ENCODE results near the gene AUTS2.

Gene AUTS2

DNA sequence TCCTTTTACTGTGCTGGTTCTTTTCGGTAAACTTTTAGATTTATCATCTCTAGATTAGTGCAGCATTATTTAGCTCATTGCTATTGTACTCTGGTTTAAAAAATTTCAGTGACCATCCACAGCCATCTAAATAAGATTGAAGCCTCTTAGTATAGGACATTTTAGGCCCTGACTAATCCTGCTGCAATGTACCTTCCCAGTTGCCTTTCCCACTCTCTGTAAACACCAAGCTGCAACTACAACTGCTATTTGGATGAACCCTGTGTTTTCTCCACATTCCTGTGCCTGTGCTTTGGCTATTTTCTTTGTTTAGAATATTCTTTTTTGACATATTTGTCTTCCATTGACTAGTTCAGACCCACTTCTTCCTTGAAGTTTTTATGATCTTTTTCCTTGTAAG is 314.6 kb downstream of the AUTS2 start:
- H3K9me3 ChIP-seq (ENCODE audit: control insufficient read depth in 2 of 2, low read length in 2 of 2): no peaks in the 10 kb centered on the region
- H3K4me1 ChIP-seq (ENCODE audit: control insufficient read depth, insufficient read depth, low read length): peaks cover 7% of the 10 kb centered on the region
- no peaks in the 10 kb centered on the region for H3K36me3 ChIP-seq (ENCODE audit: control insufficient read depth in 2 of 2, insufficient read depth in 2 of 2, low read length in 2 of 2)
- H3K27ac ChIP-seq (ENCODE audit: low read length): peak overlapping the region; percentile 25
- no peaks in the 10 kb centered on the region for H3K27me3 ChIP-seq (ENCODE audit: control insufficient read depth in 1 of 2, insufficient read depth in 2 of 2, low read length in 2 of 2)
- H3K4me3 ChIP-seq (ENCODE audit: low read length in 2 of 2): no peak overlapping the region
- no peak overlapping the region for H3K9ac ChIP-seq (ENCODE audit: low read length in 2 of 2)

DNA sequence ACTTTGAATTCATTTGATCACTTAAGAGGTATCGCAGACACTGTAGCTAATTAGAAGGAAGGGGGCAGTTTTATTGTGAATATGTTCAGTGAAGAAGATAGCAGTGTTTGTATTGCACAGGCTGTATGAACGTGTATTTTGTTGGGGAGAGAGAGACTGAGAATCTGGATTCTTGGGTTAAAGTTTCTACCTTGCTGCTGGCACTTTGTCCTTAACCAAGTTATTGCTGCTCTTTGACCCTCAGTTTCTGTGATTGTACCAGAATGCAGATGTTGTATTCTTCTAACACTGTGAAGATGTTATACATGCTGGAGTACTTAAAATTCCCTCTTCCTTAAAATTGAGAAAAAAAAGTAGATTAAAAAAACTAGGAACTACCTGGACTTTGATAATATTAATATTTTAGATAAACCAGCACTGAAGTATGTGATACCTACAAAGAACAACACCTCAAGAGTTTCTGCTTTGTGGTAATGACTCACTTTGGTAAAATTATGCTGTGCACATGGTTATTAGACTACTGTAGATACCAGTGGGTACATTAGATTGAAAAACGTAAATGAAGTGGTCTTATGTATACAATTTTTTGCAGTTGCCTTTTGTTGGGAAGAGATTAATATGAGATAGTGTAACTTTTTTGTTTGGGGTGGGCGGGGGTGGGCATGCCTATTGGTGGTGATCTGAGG is 321.3 kb downstream of the AUTS2 start:
- H3K4me1 ChIP-seq (ENCODE audit: control insufficient read depth, insufficient read depth, low read length): no peaks in the 10 kb centered on the region
- no peak overlapping the region for H3K27ac ChIP-seq (ENCODE audit: low read length)
- H3K4me3 ChIP-seq (ENCODE audit: low read length in 2 of 2): no peak overlapping the region
- no peaks in the 10 kb centered on the region for H3K36me3 ChIP-seq (ENCODE audit: control insufficient read depth in 2 of 2, insufficient read depth in 2 of 2, low read length in 2 of 2)
- no peaks in the 10 kb centered on the region for H3K9me3 ChIP-seq (ENCODE audit: control insufficient read depth in 2 of 2, low read length in 2 of 2)
- H3K27me3 ChIP-seq (ENCODE audit: control insufficient read depth in 1 of 2, insufficient read depth in 2 of 2, low read length in 2 of 2): no peaks in the 10 kb centered on the region
- H3K9ac ChIP-seq (ENCODE audit: low read length in 2 of 2): no peak overlapping the region

DNA sequence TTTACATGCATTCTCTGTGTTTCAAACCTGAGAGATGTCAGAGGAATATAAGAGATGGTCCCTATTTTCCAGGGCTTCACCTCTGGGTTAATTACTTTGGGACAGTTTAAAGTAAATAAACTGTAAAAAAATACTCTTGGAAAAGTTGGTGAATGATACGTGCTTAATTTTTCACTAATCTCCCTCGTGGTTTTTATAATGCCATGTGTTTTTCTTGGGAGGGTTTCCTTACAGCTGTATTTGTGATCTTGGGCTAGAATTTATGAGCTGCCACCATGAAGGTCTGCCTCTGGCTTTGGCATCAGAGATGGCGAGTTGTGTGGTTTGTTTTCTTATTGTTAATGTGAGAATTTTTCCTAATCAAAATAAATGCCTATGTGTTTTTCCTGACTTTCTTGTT is 322.5 kb downstream of the AUTS2 start:
- Histone ChIP-seq H3K9ac (ENCODE audit: low read length in 2 of 2) (no peak overlapping the region), H3K27me3 (ENCODE audit: control insufficient read depth in 1 of 2, insufficient read depth in 2 of 2, low read length in 2 of 2) (no peaks in the 10 kb centered on the region), H3K4me1 (ENCODE audit: control insufficient read depth, insufficient read depth, low read length) (no peaks in the 10 kb centered on the region), H3K27ac (ENCODE audit: low read length) (no peak overlapping the region), H3K4me3 (ENCODE audit: low read length in 2 of 2) (no peak overlapping the region), H3K9me3 (ENCODE audit: control insufficient read depth in 2 of 2, low read length in 2 of 2) (no peaks in the 10 kb centered on the region), H3K36me3 (ENCODE audit: control insufficient read depth in 2 of 2, insufficient read depth in 2 of 2, low read length in 2 of 2) (no peaks in the 10 kb centered on the region)

DNA sequence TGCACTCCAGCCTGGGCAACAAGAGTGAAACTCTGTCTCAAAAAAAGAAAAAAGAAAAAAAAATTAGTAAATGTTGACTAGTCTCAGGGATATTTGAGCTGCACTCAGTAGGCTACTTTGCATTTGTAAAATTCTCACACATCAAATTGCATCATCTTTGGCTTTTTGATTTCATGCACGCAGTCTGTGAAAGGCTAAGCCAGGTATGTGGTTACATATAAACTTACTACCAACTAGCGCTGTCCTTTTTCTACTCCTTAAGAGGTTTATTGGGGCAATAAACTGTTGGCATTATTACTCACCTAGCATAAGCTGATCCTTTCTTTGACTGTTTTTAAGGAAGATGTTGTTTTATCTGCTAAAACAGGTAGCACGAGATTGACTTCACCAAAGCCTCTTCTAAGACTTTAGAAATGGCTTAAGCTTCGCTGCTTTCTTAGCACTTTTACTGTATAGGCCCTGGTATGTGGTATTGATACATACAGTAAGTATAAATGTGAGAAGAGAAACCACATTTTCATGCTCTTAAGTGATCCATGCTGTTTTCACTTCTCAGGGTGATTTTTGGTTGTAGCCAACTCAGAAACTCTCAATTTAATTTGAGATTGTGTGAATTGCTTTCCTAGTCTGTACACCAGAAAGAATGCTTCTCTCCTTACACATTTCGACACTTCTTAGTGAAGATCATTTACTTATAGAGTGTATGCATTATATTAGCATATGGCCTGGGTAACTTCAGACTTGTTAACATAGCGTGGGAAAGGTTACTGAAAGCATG is 323.9 kb downstream of the AUTS2 start:
- Histone ChIP-seq H3K27ac (ENCODE audit: low read length) (no peak overlapping the region), H3K36me3 (ENCODE audit: control insufficient read depth in 2 of 2, insufficient read depth in 2 of 2, low read length in 2 of 2) (no peaks in the 10 kb centered on the region), H3K27me3 (ENCODE audit: control insufficient read depth in 1 of 2, insufficient read depth in 2 of 2, low read length in 2 of 2) (no peaks in the 10 kb centered on the region), H3K9ac (ENCODE audit: low read length in 2 of 2) (no peak overlapping the region), H3K4me1 (ENCODE audit: control insufficient read depth, insufficient read depth, low read length) (no peaks in the 10 kb centered on the region), H3K9me3 (ENCODE audit: control insufficient read depth in 2 of 2, low read length in 2 of 2) (no peaks in the 10 kb centered on the region), H3K4me3 (ENCODE audit: low read length in 2 of 2) (no peak overlapping the region)

DNA sequence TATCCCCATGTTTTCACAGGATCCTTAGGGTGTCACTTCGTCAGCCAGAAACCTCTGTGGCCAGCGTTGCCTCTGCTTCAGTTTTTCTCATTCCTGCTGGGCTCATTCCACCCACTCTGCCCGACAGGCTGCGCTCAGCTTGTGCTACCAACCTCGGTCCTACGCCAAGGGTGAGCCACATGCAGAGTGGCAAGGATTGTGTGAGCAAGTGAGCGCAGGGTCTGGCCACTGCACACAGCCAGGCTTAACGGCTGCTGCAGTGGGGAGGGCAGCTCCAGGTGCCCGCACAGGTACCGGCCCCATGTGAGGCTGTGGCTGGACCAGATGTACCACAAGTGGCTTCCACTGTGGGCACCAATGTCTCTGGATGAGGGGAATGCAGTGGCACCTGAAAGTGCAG is 329.2 kb downstream of the AUTS2 start:
- H3K4me1 ChIP-seq (ENCODE audit: control insufficient read depth, insufficient read depth, low read length): no peaks in the 10 kb centered on the region
- no peaks in the 10 kb centered on the region for H3K36me3 ChIP-seq (ENCODE audit: control insufficient read depth in 2 of 2, insufficient read depth in 2 of 2, low read length in 2 of 2)
- H3K27me3 ChIP-seq (ENCODE audit: control insufficient read depth in 1 of 2, insufficient read depth in 2 of 2, low read length in 2 of 2): no peaks in the 10 kb centered on the region
- no peaks in the 10 kb centered on the region for H3K9me3 ChIP-seq (ENCODE audit: control insufficient read depth in 2 of 2, low read length in 2 of 2)
- H3K4me3 ChIP-seq (ENCODE audit: low read length in 2 of 2): no peak overlapping the region
- no peak overlapping the region for H3K27ac ChIP-seq (ENCODE audit: low read length)
- H3K9ac ChIP-seq (ENCODE audit: low read length in 2 of 2): no peak overlapping the region

DNA sequence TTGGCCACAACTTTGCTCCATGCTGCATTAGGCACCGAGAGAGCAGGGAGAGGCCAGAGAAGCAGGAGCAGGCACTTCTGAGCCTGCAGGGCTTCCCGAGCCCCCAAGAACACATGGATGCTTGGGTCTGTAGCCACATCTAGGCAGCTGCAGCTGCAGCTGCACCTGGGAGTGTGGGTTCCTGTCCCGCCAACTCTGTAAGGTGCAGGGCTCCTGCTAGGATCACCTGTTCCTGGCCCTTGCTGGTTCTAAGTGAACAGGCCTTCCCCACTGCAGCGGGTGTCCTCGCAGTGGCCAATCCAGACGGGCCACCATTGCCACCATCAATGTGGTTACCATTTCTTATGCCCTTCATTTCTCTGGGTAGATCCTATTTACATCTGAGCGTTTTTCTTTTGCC is 330.3 kb downstream of the AUTS2 start:
- Histone ChIP-seq H3K9me3 (ENCODE audit: control insufficient read depth in 2 of 2, low read length in 2 of 2) (no peaks in the 10 kb centered on the region), H3K36me3 (ENCODE audit: control insufficient read depth in 2 of 2, insufficient read depth in 2 of 2, low read length in 2 of 2) (no peaks in the 10 kb centered on the region), H3K9ac (ENCODE audit: low read length in 2 of 2) (no peak overlapping the region), H3K4me3 (ENCODE audit: low read length in 2 of 2) (no peak overlapping the region), H3K27ac (ENCODE audit: low read length) (no peak overlapping the region), H3K27me3 (ENCODE audit: control insufficient read depth in 1 of 2, insufficient read depth in 2 of 2, low read length in 2 of 2) (no peaks in the 10 kb centered on the region), H3K4me1 (ENCODE audit: control insufficient read depth, insufficient read depth, low read length) (no peaks in the 10 kb centered on the region)

DNA sequence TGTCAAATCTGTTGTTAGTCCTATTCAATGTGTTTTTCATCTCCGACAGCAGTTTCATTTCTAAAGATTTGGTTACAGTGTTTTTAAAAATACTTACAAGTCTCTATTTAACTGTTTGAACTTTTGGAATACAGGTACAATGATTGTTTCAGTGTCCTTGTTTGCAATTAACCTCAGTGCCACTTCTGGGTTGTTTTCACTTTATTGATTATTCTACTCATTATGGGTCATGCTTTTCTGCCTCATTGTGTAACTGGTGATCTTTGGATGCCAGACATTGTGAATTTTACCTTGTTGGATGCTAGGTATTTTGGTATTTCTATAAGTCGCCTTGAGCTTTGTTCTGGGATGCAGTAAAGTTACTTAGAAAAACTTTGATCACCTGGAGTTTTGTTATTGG is 331.3 kb downstream of the AUTS2 start:
- H3K4me3 ChIP-seq (ENCODE audit: low read length in 2 of 2): no peak overlapping the region
- no peaks in the 10 kb centered on the region for H3K27me3 ChIP-seq (ENCODE audit: control insufficient read depth in 1 of 2, insufficient read depth in 2 of 2, low read length in 2 of 2)
- no peaks in the 10 kb centered on the region for H3K9me3 ChIP-seq (ENCODE audit: control insufficient read depth in 2 of 2, low read length in 2 of 2)
- no peak overlapping the region for H3K27ac ChIP-seq (ENCODE audit: low read length)
- peaks cover 3% of the 10 kb centered on the region for H3K4me1 ChIP-seq (ENCODE audit: control insufficient read depth, insufficient read depth, low read length)
- no peak overlapping the region for H3K9ac ChIP-seq (ENCODE audit: low read length in 2 of 2)
- no peaks in the 10 kb centered on the region for H3K36me3 ChIP-seq (ENCODE audit: control insufficient read depth in 2 of 2, insufficient read depth in 2 of 2, low read length in 2 of 2)

DNA sequence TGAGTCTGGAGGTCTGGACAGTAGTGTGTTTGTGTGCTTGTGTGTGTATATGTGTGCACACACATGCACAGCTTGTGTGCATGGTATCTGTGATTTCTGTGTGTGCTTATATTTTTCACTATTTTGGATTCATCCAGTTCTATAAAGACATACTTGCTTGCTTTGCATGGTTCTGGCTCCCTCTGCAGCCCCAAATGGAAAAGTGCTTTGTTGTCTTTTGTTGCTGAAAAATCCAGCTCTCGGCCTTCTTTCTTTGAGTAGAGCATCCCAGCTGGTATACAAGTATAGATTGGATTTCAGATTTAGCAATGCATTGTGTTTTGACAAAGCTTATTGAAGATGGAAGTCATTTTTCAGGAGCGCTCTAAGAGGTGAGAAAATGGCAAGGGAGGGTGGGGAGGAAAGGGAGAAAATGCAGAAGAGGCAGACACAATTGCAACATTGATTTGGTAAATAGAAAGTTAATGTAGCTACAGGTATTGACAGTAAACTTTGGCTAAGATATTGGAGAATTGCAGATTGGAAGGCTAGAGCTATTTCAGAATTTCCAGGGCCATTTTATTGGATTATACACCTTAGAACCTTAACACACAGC is 333.9 kb downstream of the AUTS2 start:
- Histone ChIP-seq H3K27ac (ENCODE audit: low read length) (no peak overlapping the region), H3K9me3 (ENCODE audit: control insufficient read depth in 2 of 2, low read length in 2 of 2) (no peaks in the 10 kb centered on the region), H3K9ac (ENCODE audit: low read length in 2 of 2) (no peak overlapping the region), H3K36me3 (ENCODE audit: control insufficient read depth in 2 of 2, insufficient read depth in 2 of 2, low read length in 2 of 2) (no peaks in the 10 kb centered on the region), H3K27me3 (ENCODE audit: control insufficient read depth in 1 of 2, insufficient read depth in 2 of 2, low read length in 2 of 2) (no peaks in the 10 kb centered on the region), H3K4me1 (ENCODE audit: control insufficient read depth, insufficient read depth, low read length) (peaks cover 4% of the 10 kb centered on the region), H3K4me3 (ENCODE audit: low read length in 2 of 2) (no peak overlapping the region)

DNA sequence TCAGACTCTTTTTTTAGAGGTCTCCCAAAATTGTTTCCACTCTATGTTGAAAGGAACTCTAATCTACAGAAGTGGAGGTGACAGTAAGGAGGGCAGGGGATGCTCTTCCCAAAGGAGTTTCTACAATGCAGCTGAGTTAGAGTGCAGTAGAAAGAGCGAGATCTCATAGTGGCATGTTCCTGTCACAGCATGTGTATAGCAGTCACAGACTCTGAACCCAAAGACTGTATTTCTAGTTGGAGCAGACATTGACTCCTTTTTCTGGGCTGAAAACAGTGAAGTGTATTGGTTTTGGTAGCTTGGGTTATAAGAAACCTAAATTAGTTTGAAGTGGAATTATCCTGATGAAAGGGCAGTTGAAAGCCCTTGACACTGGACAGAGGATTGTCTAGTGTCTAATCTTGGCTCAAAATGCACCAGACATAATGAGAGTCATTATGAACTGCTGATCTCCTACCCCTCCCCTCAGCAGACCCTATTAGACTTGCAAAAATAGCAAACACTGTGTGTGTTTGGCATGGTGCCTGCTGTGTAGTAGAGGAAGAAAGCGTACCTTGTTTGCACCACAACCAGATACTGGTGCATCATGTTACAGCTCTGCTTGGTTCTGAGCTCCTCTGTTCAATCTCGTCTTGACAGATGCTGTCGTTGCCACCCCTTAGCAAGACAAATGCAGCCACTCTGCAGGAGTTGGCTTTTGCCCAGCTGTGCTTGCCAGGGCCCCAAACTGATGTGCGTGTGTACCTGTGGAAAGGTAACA is 336.0 kb downstream of the AUTS2 start:
- Histone ChIP-seq H3K9ac (ENCODE audit: low read length in 2 of 2) (no peak overlapping the region), H3K36me3 (ENCODE audit: control insufficient read depth in 2 of 2, insufficient read depth in 2 of 2, low read length in 2 of 2) (no peaks in the 10 kb centered on the region), H3K27me3 (ENCODE audit: control insufficient read depth in 1 of 2, insufficient read depth in 2 of 2, low read length in 2 of 2) (no peaks in the 10 kb centered on the region), H3K4me3 (ENCODE audit: low read length in 2 of 2) (no peak overlapping the region), H3K9me3 (ENCODE audit: control insufficient read depth in 2 of 2, low read length in 2 of 2) (no peaks in the 10 kb centered on the region), H3K27ac (ENCODE audit: low read length) (no peak overlapping the region), H3K4me1 (ENCODE audit: control insufficient read depth, insufficient read depth, low read length) (peaks cover 4% of the 10 kb centered on the region)

DNA sequence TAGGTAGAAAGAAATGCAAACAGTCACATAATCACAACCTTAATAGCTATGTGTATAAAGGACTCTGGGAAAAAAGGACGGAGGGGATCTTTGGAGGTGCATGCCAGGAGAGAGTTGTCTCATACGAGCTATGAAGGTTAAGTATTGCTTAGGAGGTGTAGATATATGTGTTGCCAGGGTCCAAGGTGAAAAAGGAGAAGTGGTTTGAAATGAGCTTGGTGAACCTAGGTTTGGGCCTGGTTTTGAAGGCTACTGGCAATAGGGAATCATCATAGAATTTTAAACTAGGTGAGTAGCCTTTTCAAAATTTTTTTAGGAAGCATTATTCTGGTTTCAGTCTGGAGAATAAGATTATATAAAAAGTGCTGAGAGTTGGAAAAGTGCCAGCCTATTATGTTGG is 336.8 kb downstream of the AUTS2 start:
- no peaks in the 10 kb centered on the region for H3K9me3 ChIP-seq (ENCODE audit: control insufficient read depth in 2 of 2, low read length in 2 of 2)

More for the DNA sequence above, 336.8 kb downstream of the AUTS2 start:
- no peak overlapping the region for H3K4me3 ChIP-seq (ENCODE audit: low read length in 2 of 2)
- H3K27me3 ChIP-seq (ENCODE audit: control insufficient read depth in 1 of 2, insufficient read depth in 2 of 2, low read length in 2 of 2): no peaks in the 10 kb centered on the region
- no peak overlapping the region for H3K27ac ChIP-seq (ENCODE audit: low read length)
- H3K4me1 ChIP-seq (ENCODE audit: control insufficient read depth, insufficient read depth, low read length): peaks cover 4% of the 10 kb centered on the region
- no peaks in the 10 kb centered on the region for H3K36me3 ChIP-seq (ENCODE audit: control insufficient read depth in 2 of 2, insufficient read depth in 2 of 2, low read length in 2 of 2)
- no peak overlapping the region for H3K9ac ChIP-seq (ENCODE audit: low read length in 2 of 2)
